COLO668 (cell line): ENCODE measurements around the gene RPS24.
"Not testable (repeated sequence)": the region's sequence is repeated elsewhere in the genome, so short reads cannot be mapped to it uniquely, and the experiment has no call there.

ENCODE experiments used
- DNase-seq: peaks from one replicate; lab custom pipeline; 2025; ENCODE audit not compliant: unreplicated experiment; lab: John Stamatoyannopoulos, UW

RPS24 gene

DNA sequence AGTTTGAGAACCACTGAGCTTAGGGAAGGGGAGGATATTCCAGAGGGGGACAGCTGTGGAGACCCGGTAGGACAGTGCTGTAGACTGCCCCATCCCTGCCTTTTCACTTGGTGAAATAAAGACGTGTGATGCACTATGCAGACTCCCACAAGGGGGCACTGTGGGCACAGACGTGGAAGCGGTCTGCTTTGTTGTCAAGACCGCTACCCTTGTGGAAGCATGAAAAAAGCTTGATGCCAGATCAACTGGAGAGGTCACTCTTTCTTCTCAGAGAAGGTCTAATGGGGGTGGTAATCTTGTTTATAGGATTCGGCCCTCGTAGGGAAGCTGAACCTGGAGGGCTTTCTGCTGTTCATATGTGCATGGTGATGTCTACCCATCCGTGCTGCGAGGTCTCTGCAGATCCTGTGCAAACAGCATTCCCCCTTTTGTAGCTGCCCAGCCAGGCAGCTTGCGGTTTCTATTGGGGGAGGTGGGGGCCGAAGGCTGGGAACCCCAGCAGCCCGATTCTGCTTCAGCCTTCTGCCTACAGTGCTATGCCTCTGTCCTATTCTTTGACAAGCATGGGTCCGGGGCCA is 13.7 kb downstream of the RPS24 start:
- peak; percentile 78 for DNase-seq

DNA sequence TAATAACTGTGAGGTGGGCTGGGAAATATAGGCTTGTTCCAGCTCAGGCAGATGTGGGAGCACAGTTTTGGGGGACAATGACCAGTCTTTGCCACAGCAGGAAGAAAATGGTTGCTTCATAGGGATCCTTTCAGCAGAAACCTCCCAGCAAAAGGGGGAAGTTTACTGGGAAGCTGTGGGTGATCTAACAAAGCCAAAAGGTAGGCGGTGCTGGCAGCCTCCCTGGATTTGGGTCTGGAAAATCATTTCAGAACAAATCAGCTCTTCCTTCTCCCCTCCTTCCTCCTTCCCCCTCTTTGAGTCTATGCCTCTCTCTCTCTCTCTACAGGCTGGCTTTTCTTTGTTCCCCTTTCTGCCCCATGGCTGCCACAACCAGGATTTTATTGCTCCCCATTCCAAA is 16.2 kb downstream of the RPS24 start:
- DNase-seq = no peak

DNA sequence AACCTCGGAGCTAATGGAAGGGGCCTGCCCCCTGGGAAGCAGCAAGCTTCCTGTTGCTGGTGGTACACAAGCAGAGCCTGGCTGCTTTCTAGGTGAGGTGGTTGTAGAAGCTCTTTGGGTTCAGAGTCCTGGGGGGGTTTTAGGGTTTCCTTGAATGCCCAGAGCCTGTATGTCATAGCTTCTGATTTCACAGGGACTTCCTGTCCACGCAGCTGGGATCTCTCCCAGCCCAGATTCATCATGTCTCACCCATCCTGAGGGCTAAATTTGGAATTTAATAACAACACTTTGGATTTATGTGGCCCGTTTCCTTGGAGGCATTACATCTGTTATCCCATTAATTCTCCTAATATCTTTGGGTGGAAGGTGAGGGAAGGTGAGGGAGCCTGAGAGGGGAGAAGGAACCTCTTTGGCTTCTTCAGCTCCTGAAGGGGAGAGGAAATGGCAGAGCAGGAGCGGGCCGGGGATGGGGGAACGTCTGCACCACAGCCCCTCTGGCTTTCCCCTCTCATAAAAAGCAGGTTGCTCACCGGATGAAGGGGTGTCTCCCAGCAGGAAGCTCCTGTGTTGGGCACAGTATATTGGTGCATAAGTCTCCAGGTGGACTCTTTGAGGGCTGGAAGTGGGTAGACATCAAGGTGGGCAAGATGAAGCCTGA is 19.7 kb downstream of the RPS24 start:
- DNase-seq = no peak

DNA sequence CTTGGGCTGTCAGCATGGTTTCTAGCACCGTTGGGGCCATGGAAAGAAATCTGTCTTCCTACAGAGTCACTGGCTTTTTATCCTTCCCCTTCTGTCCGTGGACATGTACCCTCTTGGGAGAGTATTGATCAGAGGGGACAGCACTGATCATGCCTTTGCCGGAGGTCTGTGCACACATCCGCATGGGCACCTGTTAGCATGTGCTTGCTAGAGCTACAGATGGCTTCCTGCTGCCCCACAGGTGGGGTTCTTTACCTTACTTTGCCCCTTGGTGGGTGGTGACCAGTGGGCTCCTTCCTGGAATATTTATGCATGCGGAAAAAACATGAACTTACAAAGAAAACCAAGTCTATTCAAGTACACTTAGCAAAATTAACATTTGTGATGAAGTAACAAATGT is 24.9 kb downstream of the RPS24 start:
- no peak for DNase-seq

DNA sequence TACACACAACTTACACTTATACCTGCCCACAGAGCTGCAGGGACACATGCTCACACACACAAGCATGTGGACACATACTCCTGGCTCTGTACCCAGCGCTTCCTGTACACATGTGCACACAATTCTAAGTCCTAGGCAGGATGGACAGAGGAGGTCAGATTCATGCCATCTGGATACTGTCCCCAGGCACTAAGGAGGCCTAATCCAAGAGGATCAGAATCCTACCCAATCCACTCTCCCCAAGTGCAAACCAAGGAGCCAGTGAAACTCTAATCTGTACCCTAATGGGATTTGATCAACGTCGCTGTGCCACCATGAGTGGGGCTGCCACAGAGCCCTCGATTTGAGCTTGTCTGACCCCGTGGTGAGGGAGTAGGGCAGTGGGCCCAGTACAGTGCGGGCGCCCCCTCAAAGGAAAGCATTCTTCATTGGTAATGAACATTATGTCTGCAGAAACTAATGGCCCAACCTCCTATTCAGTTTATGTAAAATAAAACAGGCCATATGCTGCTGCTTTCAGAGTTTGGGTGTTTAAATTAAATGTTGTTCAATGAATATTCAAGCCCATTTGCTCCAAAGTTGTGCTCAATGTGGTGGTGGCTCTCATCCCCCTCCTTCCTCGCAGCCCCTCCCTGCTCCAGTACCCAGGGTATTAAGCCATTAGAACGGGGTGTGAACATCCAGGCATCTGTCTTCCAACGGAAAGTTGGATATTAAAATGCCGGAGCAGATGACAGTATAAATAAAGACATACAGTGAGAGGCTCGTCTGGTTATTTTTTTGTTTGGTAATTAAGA is 26.4 kb downstream of the RPS24 start:
- no peak for DNase-seq

DNA sequence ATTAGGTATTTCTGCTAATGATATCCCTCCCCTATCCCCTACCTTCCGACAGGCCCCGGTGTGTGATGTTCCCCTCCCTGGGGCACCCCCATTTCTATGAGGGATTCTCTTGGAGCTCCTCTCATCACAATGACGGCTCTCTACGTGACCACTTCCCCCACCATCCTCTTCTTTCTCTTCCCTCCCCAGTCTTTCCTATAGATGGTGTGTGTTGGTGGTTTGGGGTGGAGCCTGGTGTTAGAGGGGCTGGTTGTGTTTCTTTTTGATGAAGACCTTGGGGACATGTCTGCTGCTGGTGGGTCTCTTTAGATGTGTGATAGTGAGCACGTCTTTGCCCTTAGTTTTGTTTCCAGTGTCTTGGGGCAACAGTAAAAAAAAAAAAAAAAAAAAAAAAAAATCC is 28.6 kb downstream of the RPS24 start:
- no peak for DNase-seq

DNA sequence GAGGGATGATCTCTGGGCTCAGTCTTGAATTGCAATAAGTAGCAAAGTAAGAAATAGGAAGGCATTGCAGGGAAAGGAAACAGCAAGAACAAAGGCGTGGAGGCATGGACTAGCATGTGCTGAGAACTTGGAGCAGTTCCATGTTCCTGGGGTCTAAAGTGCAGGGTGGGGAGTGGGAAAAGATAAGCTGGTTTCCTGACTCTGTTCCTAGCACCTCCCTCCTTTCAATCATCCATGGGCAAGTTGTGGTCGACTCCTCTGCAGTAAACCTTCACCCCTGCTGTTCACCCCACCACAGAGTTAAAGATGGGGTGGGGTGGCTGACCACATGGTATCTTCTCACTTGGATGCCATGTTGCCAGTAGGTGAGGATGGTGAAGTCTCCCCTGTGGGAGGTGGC is 29.6 kb downstream of the RPS24 start:
- DNase-seq = no peak

DNA sequence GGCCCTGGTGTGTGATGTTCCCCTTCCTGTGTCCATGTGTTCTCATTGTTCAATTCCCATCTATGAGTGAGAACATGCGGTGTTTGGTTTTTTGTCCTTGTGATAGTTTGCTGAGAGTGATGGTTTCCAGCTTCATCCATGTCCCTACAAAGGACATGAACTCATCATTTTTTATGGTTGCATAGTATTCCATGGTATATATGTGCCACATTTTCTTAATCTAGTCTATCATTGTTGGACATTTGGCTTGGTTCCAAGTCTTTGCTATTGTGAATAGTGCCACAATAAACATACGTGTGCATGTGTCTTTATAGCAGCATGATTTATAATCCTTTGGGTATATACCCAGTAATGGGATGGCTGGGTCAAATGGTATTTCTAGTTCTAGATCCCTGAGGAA is 31.3 kb downstream of the RPS24 start:
- DNase-seq = not testable (repeated sequence)

DNA sequence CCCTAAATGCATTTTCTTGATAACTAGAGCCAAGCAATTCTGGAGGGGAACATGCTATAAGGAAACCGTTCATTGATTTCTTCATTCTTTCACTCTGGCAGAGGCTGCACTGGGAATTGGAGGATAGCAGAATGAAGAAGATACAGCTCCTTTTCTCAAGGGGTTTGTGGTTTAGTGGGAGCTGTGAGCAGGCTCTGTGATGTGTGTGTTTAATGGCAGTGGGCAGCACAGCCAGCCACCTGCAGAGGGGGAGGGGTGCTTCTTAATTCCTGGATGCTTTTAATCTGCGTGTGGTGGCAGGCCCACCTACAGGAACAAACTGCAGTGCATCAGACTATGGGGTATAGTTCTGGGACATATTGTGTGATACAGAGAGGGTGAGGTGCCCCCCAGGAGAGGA is 31.9 kb downstream of the RPS24 start:
- DNase-seq = no peak

DNA sequence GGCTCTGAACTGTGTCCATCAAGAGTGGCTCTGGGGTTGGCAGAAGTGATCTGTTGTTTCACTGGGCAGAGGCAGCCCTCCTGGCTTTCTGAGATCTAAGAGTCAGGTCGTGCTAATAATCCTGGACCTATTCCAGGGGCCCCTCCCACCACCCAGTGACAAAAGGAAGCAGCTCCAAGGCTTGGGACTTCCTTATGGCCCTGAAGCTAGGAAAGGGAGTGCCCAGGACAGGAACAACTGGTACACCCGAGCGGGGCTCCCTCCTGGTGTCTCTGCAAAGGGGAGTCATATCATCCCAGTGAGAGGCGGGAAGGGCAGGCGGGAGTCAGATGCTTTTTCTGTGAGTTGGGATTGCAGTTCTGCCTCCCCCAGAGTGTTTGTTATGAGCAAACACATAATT is 32.3 kb downstream of the RPS24 start:
- DNase-seq = no peak

DNA sequence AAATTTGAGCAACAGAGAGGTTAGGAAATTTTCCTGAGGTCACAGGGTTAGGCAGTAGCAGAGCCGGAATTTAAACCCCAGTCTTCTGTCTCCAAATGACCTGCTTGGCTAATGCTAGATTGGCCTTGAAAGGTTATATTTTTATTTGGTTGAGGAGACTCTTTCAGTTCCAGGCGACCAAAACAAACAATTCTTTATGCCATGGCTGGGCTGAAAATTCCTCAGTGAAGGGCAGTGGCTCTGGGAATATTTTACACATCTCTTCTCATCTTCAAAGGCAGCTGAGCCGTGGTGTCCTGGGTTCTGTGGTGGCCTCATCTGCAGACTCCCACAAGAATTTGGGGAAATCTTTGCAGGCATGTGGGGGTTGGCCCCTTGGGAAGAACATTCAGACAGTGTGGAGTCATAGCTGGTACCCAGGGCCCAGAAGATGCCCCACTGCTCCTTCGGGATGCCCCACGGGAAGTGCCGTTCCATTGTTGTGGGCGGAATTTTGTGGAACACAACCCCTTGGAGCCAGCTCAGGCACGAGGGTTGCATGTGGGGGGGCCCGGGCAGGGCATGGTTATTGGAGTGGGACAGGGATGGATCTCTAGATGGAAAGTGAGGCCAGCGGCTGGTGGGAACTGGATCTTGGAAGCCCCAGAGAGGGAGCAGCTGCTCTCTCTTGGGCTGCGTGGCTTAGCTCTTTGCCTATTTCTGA is 33.2 kb downstream of the RPS24 start:
- DNase-seq = no peak

DNA sequence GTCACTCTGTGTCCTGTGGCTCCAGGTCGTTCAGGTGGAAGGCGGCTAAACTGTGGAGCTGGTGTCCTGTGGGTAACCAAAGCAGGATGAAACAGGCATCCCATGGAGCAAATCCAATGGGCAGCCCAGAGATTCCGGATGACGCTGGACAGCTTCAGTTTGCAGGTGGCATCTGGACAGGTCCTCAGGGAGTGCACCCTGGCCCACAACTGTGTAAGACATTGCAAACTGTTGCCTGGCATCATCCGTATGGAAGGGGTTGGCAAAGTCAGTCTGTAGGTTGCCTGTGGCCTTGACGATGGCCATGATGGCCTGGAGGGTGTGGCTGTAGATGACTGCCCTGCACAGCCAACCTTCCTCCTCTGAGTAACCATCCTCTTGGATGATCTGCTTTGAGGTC is 35.5 kb downstream of the RPS24 start:
- no peak for DNase-seq

DNA sequence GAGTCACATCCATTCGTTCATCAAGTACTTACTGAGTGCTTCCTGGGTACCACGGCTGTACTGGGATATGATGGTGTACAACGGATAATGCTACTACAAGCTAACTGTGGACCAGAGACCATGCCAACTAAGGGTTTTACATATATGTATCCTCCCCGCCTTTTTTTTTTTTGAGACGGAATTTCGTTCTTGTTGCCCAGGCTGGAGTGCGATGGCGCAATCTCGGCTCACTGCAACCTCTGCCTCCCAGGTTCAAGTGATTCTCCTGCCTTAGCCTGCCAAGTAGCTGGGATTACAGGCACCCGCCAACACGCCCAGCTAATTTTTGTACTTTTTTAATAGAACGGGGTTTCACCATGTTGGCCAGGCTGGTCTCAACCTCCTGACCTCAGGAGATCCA is 36.4 kb downstream of the RPS24 start:
- not testable (repeated sequence) for DNase-seq

DNA sequence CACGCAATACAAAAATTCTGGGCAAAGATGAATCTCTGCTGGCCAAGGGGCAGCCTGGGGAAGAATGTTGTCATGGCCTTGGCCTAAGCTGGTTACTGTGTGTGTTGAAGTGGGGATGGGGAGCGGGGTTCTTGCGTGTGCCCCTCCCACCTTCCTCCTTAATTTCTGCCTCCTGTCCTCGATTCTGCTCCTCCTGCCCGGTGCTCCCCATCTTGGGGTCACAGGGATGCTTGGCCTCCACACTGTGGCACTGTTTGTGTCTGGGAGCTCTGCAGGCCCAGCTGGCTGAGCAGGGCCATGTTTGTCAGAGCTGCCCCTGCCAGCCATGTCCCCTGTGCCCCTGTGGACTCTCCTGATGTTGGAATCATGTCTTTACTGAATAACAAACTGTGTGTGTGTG is 37.1 kb downstream of the RPS24 start:
- no peak for DNase-seq

DNA sequence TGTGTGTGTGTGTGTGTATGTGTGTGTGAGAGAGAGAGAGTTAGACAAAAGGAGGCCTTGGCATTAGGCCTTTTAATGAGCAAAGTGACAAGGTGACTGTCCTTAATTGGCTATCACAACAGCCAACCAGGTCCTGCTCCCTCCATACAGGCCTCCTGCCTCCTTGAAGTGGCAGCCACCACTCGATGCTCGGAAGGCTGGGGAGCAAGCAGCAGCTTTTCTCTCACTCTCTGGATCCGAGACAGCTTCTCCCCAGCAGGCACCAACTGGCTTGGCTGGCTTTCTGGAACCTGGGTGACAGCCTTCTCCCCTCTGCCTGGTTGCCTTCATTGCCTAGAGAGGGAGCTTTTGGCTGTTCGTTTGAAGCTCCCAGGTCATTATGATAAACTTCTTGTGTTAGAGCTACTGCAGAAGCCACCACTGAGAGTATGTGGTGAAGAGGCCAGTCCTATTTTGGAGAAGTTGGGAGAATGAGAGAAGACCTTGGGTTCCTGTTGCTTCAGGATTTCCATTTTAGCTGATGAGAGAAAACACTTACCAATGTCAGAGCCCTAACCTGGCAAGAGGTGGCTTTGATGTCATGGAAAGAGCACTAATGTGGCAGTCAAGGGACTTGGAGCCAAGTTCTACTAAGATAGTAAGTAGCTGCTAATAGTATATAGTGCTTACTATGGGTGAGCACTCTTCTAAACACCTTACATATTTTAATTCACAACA is 37.6 kb downstream of the RPS24 start:
- no peak for DNase-seq

DNA sequence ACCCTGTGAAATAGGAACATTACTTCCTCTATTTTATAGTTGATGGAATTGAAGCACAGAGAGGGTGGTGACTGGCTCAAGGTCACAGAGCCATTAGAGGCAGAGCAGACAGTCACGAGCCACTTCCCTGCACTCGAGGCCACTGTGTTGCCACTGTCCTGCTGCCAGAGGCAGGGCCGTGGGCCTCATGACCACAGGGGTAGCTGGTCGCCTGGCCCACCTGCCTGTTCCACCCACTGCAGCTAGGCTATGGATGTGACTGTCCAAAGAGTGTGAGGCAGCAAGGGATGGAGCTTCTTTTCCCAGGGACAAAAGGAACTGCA is 38.2 kb downstream of the RPS24 start:
- DNase-seq = no peak

DNA sequence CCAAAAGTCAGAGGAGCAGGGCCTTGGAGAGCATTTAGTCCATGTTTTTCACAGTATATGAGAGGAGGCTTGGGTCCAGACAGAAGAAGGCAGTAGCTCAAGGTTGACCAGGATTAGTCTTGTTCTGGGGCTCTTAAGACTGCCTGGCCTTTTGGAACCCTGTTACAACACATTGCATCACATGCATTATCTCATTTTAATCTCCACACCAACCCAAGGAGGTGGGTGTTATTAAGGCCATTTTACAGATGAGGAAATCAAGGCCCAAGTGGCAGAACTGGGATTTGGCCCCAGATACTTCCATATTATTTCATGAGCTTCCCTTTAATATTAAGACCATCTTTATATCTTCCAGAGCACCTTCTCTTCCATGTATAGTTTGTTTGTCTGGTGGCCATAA is 38.8 kb downstream of the RPS24 start:
- no peak for DNase-seq

DNA sequence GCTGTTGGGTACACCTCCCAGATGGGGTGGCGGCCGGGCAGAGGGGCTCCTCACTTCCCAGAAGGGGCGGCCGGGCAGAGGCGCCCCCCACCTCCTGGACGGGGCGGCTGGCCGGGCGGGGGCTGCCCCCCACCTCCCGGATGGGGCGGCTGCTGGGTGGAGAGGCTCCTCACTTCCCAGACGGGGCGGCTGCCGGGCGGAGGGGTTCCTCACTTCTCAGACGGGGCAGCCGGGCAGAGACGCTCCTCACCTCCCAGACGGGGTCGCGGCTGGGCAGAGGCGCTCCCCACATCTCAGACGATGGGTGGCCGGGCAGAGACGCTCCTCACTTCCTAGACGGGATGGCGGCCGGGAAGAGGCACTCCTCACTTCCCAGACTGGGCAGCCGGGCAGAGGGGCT is 42.1 kb downstream of the RPS24 start:
- DNase-seq = not testable (repeated sequence)

DNA sequence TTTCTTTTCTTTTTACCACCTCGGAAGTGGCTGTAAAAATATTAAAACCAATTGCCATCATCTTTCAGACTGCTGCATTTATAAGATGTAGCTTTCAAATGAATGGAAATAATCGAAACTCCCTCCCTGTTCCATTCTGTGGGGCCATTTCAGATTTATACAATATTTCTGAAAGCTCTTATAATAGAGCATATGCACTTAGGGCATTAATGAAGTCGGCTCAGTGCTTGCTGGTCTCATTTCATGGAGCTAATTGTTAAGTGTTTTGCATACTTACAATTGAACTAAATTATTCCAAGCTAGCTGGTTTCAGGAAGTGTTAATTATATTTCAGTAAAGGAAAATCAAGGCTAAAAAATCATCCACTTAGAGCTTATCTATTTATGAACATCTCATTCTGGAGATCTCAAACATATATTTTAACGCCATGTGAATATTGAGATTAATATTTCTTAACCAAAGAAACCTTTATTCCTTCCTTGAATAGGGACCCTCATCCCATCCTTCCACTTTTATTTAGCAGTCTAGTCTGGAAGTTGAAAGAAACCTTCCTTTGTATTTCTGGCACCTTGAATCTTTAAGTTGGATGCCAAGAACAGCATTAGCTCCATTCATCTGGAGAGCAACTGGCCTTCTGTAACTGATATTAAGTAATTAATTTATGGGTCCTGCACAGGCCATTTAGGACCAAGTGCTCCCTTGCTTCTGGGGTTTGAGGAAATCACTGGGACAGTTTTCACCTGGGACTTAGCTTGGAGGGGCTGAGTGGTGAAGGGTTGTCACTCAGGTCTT is 45.1 kb downstream of the RPS24 start:
- no peak for DNase-seq

DNA sequence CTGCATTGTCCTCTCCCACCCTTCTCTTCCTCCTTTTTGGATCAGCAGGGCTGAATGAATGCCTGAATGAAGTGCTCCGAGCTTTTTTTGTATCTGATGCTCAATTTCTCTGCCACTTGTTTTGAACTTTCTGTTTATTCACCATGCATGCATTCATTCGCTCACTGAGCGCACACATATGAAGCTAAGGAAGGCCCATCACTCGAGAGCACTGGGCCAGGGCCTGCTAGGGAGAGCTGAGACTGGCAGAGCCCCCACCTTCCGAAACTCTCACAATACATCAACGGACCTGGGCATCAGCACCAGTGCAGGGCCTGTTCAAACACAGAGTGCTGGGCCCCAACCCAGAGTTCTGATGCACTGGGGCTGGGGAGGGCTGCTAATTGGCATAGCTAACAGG is 45.7 kb downstream of the RPS24 start:
- DNase-seq = no peak

DNA sequence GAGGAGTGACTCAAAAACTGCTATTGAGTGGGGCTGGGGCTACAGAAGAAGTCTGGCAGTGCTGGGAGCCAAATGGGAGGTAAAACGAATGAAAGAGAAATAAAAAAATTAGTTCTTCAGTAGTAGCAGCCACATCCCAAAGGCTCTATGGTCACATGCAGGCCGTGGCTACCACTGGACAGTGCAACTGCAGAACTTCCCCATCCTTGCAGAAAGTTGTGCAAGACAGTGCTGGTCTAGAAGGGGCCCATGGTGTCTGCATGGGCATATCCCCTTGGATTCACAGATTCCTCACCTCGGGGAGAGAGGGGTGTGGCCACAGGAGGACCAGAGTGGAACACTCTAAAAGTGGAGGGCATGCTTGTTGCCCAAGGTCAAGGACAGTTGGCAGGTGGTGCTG is 47.6 kb downstream of the RPS24 start:
- DNase-seq = no peak
